HG02870 (cell line): ENCODE data around the gene WFDC10B.
"Not testable (repeated sequence)": the region's sequence is repeated elsewhere in the genome, so short reads cannot be mapped to it uniquely, and the experiment has no call there.

Experiments used
- ATAC-seq: cut with Tn5 transposase; IDR thresholded peaks from one replicate; pipeline ENCODE4 v1.9.1; 2021; ENCODE audit warnings: mild to moderate bottlenecking, moderate library complexity; ENCODE audit not compliant: unreplicated experiment

WFDC10B gene

GRCh38 chr20:45704969-45705637 lies at the start of gene WFDC10B:
Gene WFDC10B, minus strand, starts transcription at chr20:45705019. Its CDS starts 19,027 bp downstream, at chr20:45685992.
- ATAC-seq, result no peak

DNA sequence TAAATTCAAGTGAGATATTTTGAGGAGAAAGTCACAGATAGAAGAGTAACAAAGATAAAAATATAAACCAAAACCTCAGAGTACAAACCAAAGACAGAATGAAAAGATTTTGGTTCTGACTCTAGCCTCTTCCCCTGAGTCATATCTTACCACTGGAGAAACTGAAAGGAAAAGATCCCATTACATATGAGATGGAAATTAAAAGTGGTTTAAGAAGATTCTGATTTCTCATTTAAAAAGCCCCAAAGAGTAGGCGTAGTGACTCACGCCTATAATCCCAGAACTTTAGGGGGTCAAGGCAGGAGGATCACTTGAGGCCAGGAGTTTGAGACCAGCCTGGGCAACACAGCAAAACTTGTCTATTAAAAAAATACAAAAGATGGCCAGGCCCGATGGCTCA lies 47.9 kb upstream of the WFDC10B start:
- ATAC-seq, result no peak

DNA sequence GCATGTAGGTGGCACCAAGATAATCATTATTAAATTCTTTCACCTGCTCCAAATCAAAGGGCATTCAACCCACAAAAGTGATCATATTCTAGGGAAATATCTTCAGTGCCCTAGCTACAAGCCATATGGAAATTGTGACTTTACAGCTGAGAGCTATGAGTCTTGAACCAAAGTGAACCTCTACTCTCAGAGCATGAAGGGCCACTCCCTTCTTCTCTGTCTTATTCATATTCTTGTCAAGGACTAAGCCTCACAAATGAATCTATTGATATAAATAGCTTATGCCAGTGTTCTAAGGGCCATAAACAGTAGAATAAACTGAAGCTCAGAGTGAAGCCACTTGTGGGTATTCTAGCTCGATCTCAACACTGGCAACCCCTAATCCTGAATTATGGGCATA lies 46.9 kb upstream of the WFDC10B start:
- no peak for ATAC-seq

DNA sequence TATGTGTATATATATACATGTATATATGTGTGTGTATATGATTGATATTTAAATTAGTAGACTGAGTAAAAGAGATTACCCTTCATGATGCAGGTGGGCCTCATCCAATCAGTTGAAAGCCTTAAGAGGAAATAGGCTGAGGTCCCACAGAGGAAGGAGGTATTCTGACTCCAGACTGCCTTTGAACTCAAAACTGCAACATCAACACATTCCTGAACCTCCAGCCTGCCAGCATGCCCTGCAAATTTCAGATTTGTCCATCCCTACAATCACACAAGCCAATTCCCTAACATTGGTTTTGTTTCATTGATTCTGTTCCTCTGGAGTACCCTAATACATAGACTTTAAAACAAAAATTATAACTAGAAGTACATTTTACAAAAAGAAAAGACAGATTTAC lies 40.2 kb upstream of the WFDC10B start:
- ATAC-seq, result no peak

DNA sequence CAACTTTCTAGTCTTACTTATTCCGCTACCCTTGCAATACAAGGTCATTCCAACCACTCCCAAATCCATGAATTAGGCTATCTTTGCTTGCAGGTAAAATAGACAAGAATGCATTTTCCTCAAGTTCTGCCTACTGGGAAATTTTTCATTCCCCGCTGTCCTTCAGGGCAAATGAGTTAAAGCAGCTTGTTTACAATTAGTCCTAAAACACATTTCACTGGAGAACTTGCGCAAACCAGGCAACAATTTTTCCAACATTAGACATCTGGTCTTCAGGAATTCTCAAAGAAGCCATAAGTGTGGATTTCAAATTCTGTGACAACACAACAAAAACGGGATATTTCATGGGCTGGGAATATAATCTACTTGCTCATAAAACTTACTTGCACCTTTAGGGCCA lies 37.8 kb upstream of the WFDC10B start:
- no peak for ATAC-seq

DNA sequence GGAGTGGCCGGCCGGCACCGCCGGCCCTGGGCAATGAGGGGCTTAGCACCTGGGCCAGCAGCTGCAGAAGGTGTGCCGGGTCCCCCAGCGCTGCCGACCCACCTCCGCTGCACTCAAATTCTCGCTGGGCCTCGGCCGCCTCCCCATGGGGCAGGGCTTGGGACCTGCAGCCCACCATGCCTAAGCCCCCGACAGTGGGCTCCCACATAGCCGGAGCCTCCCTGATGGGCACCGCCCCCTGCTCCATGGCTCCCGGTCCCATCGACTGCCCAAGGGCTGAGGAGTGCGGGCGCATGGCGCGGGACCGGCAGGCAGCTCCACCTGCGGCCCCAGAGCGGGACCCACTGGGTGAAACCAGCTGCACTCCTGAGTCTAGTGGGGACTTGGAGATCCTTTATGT lies 31.2 kb upstream of the WFDC10B start:
- no peak for ATAC-seq

DNA sequence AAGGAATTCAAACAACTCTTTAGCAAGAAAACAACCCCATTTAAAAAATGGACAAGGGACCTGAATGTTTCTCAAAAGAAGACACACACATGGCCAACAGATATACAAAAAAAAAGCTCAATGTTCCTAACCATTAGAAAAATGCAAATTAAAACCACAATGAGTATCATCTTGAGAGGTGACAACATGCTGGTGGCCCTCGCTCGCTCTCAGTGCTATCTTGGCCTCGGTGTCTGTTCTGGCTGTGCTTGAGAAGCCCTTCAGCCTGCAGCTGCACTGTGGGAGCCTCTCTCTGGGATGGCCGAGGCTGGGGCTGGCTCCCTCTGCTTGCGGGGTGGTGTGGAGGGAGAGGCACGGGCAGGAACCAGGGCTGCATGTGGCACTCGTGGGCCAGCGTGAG lies 30.7 kb upstream of the WFDC10B start:
- ATAC-seq, result no peak

DNA sequence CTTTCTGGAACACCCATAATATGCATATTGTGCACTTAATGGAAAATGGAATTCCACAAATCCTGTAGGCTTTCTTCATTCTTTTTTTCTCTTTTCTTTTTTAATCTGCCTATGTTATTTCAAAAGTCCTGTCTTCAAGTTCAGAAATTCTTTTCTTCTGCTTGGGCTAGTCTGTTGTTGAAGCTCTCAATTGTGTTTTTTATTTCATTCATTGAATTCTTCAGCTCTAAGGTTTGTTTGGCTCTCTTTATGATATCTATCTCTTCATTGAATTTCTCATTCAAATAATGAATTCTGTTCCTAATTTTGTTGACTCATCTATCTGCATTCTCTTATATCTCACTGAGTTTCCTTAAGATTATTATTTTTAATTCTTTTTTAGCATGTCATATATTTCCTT lies 27.4 kb upstream of the WFDC10B start:
- ATAC-seq, result no peak

GRCh38 chr20:45727044-45727443 lies 22.2 kb upstream of the WFDC10B start:
- ATAC-seq, result no peak

GRCh38 chr20:45725134-45725533 lies 20.3 kb upstream of the WFDC10B start:
- ATAC-seq, result no peak

DNA sequence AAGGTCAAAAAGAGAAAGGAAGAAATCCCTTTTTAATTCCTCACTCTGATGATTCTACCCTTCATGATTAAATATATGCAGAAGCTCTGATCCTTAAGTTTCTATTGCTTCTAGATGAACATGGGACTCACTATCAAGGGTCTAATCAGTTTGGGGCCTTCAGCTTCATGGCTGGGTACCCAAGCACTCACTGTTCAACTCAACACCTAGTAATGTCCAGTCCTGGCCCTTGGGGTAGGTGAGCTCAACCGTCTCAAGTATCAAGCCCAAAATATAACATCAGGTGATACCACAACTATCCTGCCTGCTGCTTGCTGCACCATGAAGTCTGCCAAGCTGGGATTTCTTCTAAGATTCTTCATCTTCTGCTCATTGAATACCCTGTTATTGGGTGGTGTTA lies 17.2 kb upstream of the WFDC10B start, which contains the start of gene SPINT4:
TSS of gene SPINT4 (plus strand) at position 301 of the 400 bp plus-strand sequence. CDS start at position 322, 21 bp downstream.
- no peak for ATAC-seq

- ATAC-seq, result not testable (repeated sequence)
Measured at GRCh38 chr20:45716141-45716688, 11.4 kb upstream of the WFDC10B start.

GRCh38 chr20:45701873-45702272 lies 2.9 kb downstream of the WFDC10B start, which contains the start of gene WFDC13:
Gene WFDC13, plus strand, starts transcription at chr20:45702038. Its CDS starts 86 bp downstream, at chr20:45702124.
- ATAC-seq, result no peak

- no peak for ATAC-seq
Measured at GRCh38 chr20:45701104-45701503, 3.7 kb downstream of the WFDC10B start.

- ATAC-seq, result no peak
Measured at GRCh38 chr20:45695496-45695895, 9.3 kb downstream of the WFDC10B start.

DNA sequence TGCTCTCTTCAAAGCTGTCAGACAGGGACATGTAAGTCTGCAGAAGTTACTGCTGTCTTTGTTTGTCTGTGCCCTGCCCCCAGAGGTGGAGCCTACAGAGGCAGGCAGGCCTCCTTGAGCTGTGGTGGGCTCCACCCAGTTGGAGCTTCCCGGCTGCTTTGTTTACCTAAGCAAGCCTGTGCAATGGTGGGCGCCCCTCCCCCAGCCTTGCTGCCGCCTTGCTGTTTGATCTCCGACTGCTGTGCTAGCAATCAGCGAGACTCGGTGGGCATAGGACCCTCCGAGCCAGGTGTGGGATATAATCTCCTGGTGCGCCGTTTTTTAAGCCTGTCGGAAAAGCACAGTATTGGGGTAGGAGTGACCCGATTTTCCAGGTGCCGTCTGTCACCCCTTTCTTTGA lies 11.5 kb downstream of the WFDC10B start:
- not testable (repeated sequence) for ATAC-seq

- ATAC-seq, result no peak
Measured at GRCh38 chr20:45685896-45686295, 18.9 kb downstream of the WFDC10B start.

DNA sequence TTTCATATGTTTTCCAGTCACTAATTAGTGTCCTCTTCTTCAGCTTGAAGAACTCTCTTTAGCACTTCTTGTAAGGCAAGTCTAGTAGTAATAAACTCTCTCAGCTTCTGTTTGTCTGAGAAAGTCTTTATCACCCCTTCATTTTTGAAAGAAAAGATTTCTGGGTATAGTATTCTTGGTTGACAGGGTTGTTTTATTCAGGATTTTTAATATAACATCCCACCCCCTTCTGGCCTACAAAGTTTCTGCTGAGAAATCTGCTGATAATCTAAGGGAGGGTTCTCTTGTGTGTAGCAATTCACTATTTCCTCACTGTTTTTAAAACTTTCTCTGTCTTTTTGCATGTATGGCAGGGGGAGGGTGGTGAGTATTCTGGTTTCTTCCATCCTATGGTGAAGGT lies 25.2 kb downstream of the WFDC10B start:
- ATAC-seq, result no peak

DNA sequence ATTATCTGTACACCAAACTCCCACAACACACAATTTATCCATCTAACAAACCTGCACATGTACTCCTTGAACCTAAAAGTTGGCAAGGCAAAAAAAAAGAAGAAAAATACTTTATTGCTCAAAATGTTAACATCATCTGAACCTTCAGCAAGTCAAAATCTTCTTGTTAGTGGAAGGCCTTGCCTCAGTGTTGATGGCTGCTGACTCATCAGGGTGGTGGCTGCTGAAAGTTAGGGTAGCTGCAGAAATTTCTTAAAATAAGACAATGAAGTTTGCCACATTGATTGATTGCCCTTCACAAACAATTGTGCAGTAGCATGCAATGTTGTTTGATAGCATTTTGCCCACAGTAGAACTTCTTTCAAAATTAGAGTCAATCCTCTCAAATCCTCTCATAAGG lies 32.1 kb downstream of the WFDC10B start:
- ATAC-seq, result no peak

- ATAC-seq, result no peak
Measured at GRCh38 chr20:45670139-45670538, 34.7 kb downstream of the WFDC10B start, which contains the start of gene WFDC11. Gene WFDC11, minus strand, starts transcription at chr20:45670239. Its CDS starts 19,639 bp downstream, at chr20:45650600.

- ATAC-seq, result not testable (repeated sequence)
Measured at GRCh38 chr20:45657038-45657437, 47.8 kb downstream of the WFDC10B start.

DNA sequence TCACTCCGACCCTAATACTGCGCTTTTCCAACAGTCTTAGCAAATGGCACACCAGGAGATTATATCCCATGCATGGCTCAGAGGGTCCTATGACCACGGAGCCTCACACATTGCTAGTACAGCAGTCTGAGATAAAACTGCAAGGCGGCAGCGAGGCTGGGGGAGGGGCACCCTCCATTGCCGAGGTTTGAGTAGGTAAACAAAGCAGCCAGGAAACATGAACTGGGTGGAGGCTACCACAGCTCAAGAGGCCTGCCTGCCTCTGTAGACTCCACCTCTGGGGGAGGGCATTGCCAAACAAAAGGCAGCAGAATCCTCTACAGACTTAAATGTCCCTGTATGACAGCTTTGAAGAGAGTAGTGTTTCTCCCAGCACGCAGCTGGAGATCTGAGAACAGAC lies 53.1 kb downstream of the WFDC10B start:
- ATAC-seq, result not testable (repeated sequence)
